ENCODE measurements around the gene S100A11.

DNA sequence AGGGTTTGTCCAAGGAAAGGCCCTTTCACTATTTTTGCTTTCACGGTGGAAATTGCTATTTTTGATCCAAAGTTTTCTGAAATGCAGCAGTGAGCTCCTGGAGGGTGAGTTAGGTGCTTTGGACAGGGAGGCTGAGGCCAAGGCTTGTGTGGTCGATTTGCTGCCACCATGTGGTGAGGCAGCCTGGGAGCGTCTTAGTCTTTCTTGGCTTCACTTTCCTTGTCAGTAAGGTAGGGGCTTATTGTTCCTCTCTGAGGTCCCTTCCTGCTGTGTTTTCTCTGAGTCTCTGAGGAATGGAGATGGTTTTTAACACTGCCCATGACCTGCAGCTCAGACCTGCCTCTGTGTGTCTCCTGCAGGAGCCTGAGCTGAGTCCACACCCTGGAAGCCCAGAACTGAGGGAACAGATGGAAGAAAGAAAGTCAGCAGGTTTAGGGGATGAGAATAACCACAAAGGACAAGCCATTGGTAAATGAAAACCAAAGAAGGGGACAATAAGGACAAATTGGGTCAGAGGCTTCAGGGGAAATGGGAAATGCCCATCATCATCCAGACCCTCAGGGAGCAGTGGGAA lies 23.1 kb downstream of the S100A11 start:
- TF ChIP-seq CTCF (IDR thresholded peaks at IDR 0.05; ENCODE audit: insufficient read depth, low read length, poor library complexity, severe bottlenecking) (peak; percentile 45), EZH2phosphoT487 (conservative IDR thresholded peaks at IDR 0.05; ENCODE audit: low read length) (no peak)

Measured in SU-DHL-6 (cell line).